A673 (cell line): ENCODE results near the gene RPN1.

ENCODE experiments used
- CTCF ChIP-seq: fragments of 300-800, 200-600 bp; sonication (generic); conservative IDR thresholded peaks from 2 replicates; pipeline ENCODE4 v1.5.1; 2017; ENCODE audit warnings: low read depth, mild to moderate bottlenecking, antibody characterized with exemption, low read length, moderate library complexity, mixed read lengths
- EZH2 ChIP-seq: fragments of 200-600 bp; sonication (generic); IDR thresholded peaks from 2 replicates; pipeline ENCODE4 v1.6.1; 2017; ENCODE audit warnings: borderline replicate concordance, low read depth, mild to moderate bottlenecking, mixed read lengths, antibody characterized with exemption, low read length; ENCODE audit not compliant: poor library complexity, severe bottlenecking

GRCh38 chr3:128621931-128622330, 28.7 kb downstream of the RPN1 start:
- TF ChIP-seq CTCF (no peak), EZH2 (no peak)
